ENCODE results near the gene TOP1. TPM values are rescaled to one million over a fixed set of nuclear protein-coding genes. Genes with fewer than 3 reads are reported as not detected.
"Not testable (repeated sequence)": the region's sequence is repeated elsewhere in the genome, so short reads cannot be mapped to it uniquely, and the experiment has no call there.

The TOP1 gene
- total RNA-seq, 1 experiment from 2014 or later, result 81.8 TPM

DNA sequence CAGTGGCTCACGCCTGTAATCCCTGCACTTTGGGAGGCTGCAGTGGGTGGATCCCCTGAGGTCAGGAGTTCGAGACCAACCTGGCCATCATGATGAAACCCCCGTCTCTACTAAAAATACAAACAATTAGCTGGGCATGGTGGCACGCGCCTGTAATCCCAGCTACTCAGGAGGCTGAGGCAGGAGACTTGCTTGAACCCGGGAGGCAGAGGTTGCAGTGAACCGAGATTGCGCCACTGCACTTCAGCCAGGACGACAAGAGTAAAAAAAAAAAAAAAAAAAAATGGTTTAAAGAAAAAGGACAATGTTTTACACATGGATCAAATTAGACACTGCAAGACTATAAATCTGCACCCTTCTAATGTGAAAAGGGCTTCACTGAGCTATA lies 103.8 kb downstream of the TOP1 start:
- H3K4me3 Mint-ChIP-seq; CTCF ChIA-PET; ATAC-seq; H3K9me3 Mint-ChIP-seq; H3K27ac Mint-ChIP-seq; DNase-seq (ENCODE audit: low spot score); H3K36me3 Mint-ChIP-seq: not testable (repeated sequence)
- Mint-ChIP-seq H3K27me3 (ENCODE audit: low read depth) (peaks cover 13% of the 10 kb centered on the region), H3K4me1 (peaks cover 15% of the 10 kb centered on the region)
- POLR2A ChIA-PET, result interaction anchor here (0.6 to 0.7 kb wide), 2 partner anchors 19 to 206 kb away, joined by 3 to 4 read pairs; no protein-coding TSS in a partner anchor

DNA sequence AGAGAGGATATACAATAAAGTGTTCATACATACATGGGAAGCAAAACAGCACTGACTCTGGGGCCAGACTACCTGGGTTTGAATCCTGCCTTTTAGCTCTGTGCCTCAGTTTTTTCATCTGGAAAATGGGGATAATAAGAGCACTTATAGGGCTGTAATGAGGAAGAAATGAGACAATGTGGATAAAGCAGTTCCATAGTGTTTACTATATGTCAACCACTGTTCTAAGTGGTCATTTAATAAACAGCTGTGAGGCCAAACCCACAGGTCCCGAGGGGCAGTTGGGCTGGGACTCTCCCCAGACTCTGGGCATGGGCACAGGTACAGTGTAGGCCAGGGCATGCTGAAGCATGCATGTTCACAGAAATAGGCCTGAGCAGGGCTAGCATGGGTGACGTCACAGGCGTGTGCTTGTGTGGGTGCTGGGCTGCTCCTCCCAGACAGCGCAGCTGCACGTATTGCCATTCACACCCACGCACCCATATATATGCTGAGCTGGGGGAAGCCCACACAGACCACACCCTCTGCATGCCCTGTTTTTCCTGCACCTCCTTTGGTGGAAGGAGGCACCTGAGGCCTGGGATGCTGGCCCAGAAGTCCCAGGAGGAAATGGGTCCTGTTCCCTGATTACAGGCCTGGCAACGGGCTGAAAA lies 105.2 kb downstream of the TOP1 start:
- Mint-ChIP-seq H3K27ac (no peak overlapping the region), H3K4me3 (no peak overlapping the region), H3K27me3 (ENCODE audit: low read depth) (peaks cover 13% of the 10 kb centered on the region), H3K4me1 (peaks cover 19% of the 10 kb centered on the region), H3K9me3 (no peaks in the 10 kb centered on the region; the same call in 1 of the 2 replicates), H3K36me3 (peaks cover 5% of the 10 kb centered on the region)
- DNase-seq (ENCODE audit: low spot score), result no peak
- ATAC-seq, result no peak
- POLR2A ChIA-PET, result no interaction called here
- CTCF ChIA-PET, result interaction anchor here (0.7 to 3.5 kb wide), 10 partner anchors 8 to 165 kb away, joined by 3 to 50 read pairs (median 20); no protein-coding TSS in a partner anchor
- TF ChIP-seq, protein P1, sequence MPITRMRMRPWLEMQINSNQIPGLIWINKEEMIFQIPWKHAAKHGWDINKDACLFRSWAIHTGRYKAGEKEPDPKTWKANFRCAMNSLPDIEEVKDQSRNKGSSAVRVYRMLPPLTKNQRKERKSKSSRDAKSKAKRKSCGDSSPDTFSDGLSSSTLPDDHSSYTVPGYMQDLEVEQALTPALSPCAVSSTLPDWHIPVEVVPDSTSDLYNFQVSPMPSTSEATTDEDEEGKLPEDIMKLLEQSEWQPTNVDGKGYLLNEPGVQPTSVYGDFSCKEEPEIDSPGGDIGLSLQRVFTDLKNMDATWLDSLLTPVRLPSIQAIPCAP (CRISPR knock-in tag; IDR thresholded peaks at IDR 0.05), result no peak

DNA sequence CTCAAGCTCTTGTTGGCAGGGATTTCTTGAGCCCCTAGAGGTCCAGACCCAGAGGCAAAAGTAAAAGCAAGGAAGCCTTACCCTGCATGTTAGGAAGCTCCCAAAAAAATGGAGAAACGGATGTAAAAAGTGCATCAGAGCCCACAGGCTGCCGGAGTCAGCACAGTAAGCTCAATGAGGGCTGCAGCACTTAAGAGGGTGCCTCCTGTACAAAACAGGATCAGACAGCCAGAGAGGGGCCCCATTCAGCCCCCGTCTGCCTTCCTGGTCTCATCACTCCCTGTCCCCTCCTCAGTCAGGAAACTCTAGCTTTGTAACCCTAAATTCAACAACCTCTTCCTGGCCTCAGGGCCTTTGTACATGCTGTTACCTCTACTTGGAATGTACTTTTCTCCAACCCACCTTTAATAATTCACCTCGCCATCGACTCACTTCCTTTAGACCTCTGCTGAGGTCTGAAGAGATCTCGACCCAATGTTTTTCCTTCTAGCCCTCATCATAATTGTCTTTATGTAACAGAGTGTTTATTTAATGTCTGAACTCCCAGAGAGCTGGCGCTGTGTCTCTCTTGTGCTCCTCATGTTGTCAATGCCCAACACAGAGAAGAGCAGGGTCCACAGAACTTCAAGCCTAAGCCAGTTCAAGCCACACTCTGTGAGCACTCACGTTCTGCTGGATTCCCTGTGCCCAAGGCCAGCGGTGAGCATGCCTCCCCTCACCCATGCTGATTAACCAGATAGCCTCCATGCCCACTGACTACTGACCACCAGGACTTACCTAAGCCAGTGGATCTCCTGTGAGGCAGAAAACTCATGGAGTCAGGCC lies 106.0 kb downstream of the TOP1 start:
- no peak for ATAC-seq
- no peak for TF ChIP-seq RORB (CRISPR knock-in tag; IDR thresholded peaks at IDR 0.05)
- TF ChIP-seq, protein P2, sequence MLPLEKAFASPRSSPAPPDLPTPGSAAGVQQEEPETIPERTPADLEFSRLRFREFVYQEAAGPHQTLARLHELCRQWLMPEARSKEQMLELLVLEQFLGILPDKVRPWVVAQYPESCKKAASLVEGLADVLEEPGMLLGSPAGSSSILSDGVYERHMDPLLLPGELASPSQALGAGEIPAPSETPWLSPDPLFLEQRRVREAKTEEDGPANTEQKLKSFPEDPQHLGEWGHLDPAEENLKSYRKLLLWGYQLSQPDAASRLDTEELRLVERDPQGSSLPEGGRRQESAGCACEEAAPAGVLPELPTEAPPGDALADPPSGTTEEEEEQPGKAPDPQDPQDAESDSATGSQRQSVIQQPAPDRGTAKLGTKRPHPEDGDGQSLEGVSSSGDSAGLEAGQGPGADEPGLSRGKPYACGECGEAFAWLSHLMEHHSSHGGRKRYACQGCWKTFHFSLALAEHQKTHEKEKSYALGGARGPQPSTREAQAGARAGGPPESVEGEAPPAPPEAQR (CRISPR knock-in tag; IDR thresholded peaks at IDR 0.05), result no peak
- TF ChIP-seq NFE2L1 (CRISPR knock-in tag; IDR thresholded peaks at IDR 0.05), result no peak
- TF ChIP-seq, protein P3, sequence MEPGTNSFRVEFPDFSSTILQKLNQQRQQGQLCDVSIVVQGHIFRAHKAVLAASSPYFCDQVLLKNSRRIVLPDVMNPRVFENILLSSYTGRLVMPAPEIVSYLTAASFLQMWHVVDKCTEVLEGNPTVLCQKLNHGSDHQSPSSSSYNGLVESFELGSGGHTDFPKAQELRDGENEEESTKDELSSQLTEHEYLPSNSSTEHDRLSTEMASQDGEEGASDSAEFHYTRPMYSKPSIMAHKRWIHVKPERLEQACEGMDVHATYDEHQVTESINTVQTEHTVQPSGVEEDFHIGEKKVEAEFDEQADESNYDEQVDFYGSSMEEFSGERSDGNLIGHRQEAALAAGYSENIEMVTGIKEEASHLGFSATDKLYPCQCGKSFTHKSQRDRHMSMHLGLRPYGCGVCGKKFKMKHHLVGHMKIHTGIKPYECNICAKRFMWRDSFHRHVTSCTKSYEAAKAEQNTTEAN (CRISPR knock-in tag; IDR thresholded peaks at IDR 0.05), result no peak
- TF ChIP-seq, protein P4, sequence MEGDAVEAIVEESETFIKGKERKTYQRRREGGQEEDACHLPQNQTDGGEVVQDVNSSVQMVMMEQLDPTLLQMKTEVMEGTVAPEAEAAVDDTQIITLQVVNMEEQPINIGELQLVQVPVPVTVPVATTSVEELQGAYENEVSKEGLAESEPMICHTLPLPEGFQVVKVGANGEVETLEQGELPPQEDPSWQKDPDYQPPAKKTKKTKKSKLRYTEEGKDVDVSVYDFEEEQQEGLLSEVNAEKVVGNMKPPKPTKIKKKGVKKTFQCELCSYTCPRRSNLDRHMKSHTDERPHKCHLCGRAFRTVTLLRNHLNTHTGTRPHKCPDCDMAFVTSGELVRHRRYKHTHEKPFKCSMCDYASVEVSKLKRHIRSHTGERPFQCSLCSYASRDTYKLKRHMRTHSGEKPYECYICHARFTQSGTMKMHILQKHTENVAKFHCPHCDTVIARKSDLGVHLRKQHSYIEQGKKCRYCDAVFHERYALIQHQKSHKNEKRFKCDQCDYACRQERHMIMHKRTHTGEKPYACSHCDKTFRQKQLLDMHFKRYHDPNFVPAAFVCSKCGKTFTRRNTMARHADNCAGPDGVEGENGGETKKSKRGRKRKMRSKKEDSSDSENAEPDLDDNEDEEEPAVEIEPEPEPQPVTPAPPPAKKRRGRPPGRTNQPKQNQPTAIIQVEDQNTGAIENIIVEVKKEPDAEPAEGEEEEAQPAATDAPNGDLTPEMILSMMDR (IDR thresholded peaks at IDR 0.05), result no peak
- TF ChIP-seq MXD4 (CRISPR knock-in tag; IDR thresholded peaks at IDR 0.05; ENCODE audit: borderline replicate concordance), result no peak
- TF ChIP-seq NFYB (CRISPR knock-in tag; conservative IDR thresholded peaks at IDR 0.05; ENCODE audit: low read depth), result no peak
- TF ChIP-seq, protein P5, sequence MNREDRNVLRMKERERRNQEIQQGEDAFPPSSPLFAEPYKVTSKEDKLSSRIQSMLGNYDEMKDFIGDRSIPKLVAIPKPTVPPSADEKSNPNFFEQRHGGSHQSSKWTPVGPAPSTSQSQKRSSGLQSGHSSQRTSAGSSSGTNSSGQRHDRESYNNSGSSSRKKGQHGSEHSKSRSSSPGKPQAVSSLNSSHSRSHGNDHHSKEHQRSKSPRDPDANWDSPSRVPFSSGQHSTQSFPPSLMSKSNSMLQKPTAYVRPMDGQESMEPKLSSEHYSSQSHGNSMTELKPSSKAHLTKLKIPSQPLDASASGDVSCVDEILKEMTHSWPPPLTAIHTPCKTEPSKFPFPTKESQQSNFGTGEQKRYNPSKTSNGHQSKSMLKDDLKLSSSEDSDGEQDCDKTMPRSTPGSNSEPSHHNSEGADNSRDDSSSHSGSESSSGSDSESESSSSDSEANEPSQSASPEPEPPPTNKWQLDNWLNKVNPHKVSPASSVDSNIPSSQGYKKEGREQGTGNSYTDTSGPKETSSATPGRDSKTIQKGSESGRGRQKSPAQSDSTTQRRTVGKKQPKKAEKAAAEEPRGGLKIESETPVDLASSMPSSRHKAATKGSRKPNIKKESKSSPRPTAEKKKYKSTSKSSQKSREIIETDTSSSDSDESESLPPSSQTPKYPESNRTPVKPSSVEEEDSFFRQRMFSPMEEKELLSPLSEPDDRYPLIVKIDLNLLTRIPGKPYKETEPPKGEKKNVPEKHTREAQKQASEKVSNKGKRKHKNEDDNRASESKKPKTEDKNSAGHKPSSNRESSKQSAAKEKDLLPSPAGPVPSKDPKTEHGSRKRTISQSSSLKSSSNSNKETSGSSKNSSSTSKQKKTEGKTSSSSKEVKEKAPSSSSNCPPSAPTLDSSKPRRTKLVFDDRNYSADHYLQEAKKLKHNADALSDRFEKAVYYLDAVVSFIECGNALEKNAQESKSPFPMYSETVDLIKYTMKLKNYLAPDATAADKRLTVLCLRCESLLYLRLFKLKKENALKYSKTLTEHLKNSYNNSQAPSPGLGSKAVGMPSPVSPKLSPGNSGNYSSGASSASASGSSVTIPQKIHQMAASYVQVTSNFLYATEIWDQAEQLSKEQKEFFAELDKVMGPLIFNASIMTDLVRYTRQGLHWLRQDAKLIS (CRISPR knock-in tag; IDR thresholded peaks at IDR 0.05; ENCODE audit: borderline replicate concordance), result no peak
- TF ChIP-seq TP53 (CRISPR knock-in tag; IDR thresholded peaks at IDR 0.05), result no peak
- no peak for TF ChIP-seq ZNF232 (CRISPR knock-in tag; IDR thresholded peaks at IDR 0.05)
- TF ChIP-seq, protein P6, sequence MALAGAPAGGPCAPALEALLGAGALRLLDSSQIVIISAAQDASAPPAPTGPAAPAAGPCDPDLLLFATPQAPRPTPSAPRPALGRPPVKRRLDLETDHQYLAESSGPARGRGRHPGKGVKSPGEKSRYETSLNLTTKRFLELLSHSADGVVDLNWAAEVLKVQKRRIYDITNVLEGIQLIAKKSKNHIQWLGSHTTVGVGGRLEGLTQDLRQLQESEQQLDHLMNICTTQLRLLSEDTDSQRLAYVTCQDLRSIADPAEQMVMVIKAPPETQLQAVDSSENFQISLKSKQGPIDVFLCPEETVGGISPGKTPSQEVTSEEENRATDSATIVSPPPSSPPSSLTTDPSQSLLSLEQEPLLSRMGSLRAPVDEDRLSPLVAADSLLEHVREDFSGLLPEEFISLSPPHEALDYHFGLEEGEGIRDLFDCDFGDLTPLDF (CRISPR knock-in tag; IDR thresholded peaks at IDR 0.05), result no peak
- no peak for TF ChIP-seq EMX1 (CRISPR knock-in tag; IDR thresholded peaks at IDR 0.05)
- TF ChIP-seq OVOL2 (CRISPR knock-in tag; IDR thresholded peaks at IDR 0.05; ENCODE audit: borderline replicate concordance), result no peak
- ChIA-PET POLR2A (interaction anchor here (1.7 kb wide), 1 partner anchor 38 kb away, joined by 3 read pairs; no protein-coding TSS in a partner anchor), CTCF (interaction anchor here (0.7 to 3.5 kb wide), 49 partner anchors 9 to 396 kb away, joined by 3 to 93 read pairs (median 5); partner anchors contain the start of genes LPIN3, TOP1 and ZHX3)
- Mint-ChIP-seq H3K27me3 (ENCODE audit: low read depth) (peaks cover 13% of the 10 kb centered on the region), H3K27ac (no peak overlapping the region), H3K4me3 (no peak overlapping the region), H3K4me1 (peaks cover 26% of the 10 kb centered on the region), H3K36me3 (peaks cover 5% of the 10 kb centered on the region), H3K9me3 (no peaks in the 10 kb centered on the region; the same call in 1 of the 2 replicates)
- no peak for DNase-seq (ENCODE audit: low spot score)

All from WTC11 (cell line).